KOPT-K1 (cell line): ENCODE data around the gene PRRC1.

Experiments
- H3K27ac ChIP-seq: fragments of 200-600 bp; sonication (generic); 2 replicates; pipeline ENCODE4 v1.5.1; 2016; ENCODE audit warnings: antibody characterized with exemption, mild to moderate bottlenecking, low read depth, low read length; ENCODE audit not compliant: poor library complexity, severe bottlenecking
- H3K36me3 ChIP-seq: fragments of 200-600 bp; sonication (generic); 2 replicates; pipeline ENCODE4 v1.5.1; 2017; ENCODE audit warnings: antibody characterized with exemption, mild to moderate bottlenecking, low read length, moderate library complexity; ENCODE audit not compliant: insufficient read depth
- H3K9me3 ChIP-seq: fragments of 200-600 bp; sonication (generic); 2 replicates; pipeline ENCODE4 v1.5.1; 2017; ENCODE audit warnings: antibody characterized with exemption, low read length, mild to moderate bottlenecking; ENCODE audit not compliant: insufficient read depth, poor library complexity, severe bottlenecking

The PRRC1 gene

DNA sequence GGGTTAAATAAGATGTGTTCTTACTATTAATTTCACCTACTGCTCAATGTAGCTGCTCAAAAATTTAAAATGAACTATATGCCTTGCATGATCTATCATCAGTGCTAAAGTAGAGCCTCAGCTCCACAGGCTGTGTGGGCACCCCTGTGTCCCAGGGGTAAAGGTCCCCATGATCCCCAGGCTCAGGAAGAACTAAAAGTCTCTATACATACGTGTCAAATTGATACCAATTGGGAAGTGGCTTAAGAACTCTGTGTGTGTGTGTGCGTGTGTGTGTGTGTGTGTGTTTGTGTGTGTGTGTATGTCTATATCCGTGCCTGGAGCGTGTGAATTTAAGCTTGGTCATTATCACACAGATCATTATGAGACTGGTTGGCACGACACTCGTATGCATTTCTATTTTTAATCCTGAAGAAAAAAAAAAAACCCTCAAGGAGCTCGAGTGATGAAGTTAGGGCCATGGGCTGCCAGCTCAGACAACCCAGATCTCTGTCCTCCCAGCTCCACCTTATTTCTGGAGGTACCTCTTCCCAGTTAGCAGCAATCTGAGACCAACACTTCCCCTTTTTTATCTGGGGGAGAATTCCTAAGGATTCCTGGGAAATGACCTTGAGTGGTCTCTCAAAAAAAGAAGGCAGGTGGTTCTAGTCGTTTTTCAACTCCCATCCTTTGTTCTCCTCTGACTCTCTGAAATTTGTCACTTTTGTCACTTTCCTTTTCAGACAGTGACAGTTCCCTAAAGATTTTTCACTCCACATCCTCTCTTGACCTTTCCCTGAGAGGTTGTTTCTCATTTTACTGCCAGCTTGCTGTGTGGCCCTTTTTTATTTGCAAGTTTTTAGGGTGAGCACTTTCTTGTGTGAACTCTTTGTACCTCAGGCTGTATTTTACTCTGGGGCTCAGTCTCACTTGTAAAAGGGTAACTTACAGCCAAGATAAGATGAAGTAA lies 85.7 kb downstream of the PRRC1 start:
- no peak overlapping the region for H3K27ac ChIP-seq
- H3K36me3 ChIP-seq, result no peaks in the 10 kb centered on the region
- H3K9me3 ChIP-seq, result no peaks in the 10 kb centered on the region
